DND-41 (cell line): Measurements from ENCODE around the gene TLR4.

ENCODE experiments used
- EZH2 ChIP-seq: IDR thresholded peaks from 3 replicates; pipeline ENCODE4 v1.6.1; 2012; ENCODE audit warnings: borderline replicate concordance, low read depth, mild to moderate bottlenecking, moderate library complexity, low read length, inconsistent platforms; ENCODE audit not compliant: severe bottlenecking
- TF ChIP-seq, protein P1 (sequence below): IDR thresholded peaks from 2 replicates; pipeline ENCODE4 v1.5.1; 2012; ENCODE audit warnings: borderline replicate concordance, low read length, moderate library complexity, mild to moderate bottlenecking; ENCODE audit not compliant: poor library complexity, severe bottlenecking; ENCODE audit errors: extremely low read depth

DNA sequence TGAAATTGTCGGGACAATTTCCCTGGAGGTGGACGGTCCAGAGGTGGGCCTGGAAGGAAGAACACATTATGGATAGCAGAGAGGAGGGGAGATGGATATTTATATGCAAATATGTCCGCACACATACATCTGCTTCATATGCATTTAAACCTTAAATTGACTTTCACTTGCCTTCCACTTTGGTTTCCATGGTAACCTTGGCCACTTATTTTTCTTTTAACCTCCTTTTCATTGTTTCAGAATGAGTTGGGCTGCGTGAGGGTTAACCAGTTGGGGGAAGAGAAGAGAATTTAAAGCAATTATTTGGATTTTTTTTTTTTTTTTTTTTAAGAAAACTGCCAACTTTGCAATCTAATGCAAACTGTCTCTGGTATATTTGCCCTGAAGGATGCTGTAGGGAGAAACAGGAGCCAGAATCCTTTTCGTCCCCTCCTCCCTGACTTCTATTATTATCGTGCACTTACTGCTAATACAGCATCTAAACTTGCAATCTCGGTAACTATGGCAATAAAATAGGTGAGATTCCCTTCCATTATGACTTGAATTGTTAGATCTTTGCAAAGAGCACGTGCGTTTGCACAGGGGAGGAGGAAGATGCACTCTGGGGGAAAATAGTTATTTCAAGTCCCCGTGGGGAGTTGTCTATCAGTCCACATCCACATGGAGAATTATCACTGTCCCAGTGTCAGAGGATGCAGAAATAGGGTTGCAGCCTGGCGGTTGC is 35.6 kb downstream of the TLR4 start:
- TF ChIP-seq, protein P1, sequence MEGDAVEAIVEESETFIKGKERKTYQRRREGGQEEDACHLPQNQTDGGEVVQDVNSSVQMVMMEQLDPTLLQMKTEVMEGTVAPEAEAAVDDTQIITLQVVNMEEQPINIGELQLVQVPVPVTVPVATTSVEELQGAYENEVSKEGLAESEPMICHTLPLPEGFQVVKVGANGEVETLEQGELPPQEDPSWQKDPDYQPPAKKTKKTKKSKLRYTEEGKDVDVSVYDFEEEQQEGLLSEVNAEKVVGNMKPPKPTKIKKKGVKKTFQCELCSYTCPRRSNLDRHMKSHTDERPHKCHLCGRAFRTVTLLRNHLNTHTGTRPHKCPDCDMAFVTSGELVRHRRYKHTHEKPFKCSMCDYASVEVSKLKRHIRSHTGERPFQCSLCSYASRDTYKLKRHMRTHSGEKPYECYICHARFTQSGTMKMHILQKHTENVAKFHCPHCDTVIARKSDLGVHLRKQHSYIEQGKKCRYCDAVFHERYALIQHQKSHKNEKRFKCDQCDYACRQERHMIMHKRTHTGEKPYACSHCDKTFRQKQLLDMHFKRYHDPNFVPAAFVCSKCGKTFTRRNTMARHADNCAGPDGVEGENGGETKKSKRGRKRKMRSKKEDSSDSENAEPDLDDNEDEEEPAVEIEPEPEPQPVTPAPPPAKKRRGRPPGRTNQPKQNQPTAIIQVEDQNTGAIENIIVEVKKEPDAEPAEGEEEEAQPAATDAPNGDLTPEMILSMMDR = no peak
- no peak for TF ChIP-seq EZH2
